Panc1 (cell line): Measurements from ENCODE around the gene KLK14. TPM values are rescaled to one million over a fixed set of nuclear protein-coding genes. Genes with fewer than 3 reads are reported as not detected.

Experiments
- ATAC-seq: fragments of 200-7000 bp; cut with Tn5 transposase; 2 replicates; pipeline ENCODE4 v1.9.1; 2020; ENCODE audit warnings: mild to moderate bottlenecking, moderate library complexity
- BruUV-seq: library from RNA; stranded (reverse); fragments of 400-500 nt; replicated peaks from 2 replicates; lab custom pipeline; 2021; lab: Mats Ljungman, UMichigan
- CTCF ChIA-PET: fragments of 300-600 bp; sonication (Branson Sonifier 250); formaldehyde crosslinking; loops from one replicate; lab custom pipeline; 2022; ENCODE audit warnings: antibody characterized with exemption; lab: Charles Lee
- POLR2A ChIA-PET: fragments of 300-600 bp; sonication (Branson Sonifier 250); formaldehyde crosslinking; loops from one replicate; lab custom pipeline; 2022; ENCODE audit warnings: antibody characterized with exemption; lab: Charles Lee
- DNase-seq: peaks from one replicate; pipeline ENCODE4 v3.0.0-alpha.2; 2010; ENCODE audit warnings: low read depth, low spot score
- H3K27ac ChIP-seq: 2 replicates; pipeline ENCODE4 v1.5.1; 2011; ENCODE audit warnings: mild to moderate bottlenecking, low read length, inconsistent platforms
- H3K27me3 ChIP-seq: fragments of 200-500 bp; sonication (Bioruptor generic); 2 replicates; pipeline ENCODE4 v1.6.0; 2014; ENCODE audit warnings: low read length, inconsistent platforms; ENCODE audit not compliant: control insufficient read depth, insufficient read depth
- H3K36me3 ChIP-seq: fragments of 200-500 bp; sonication (Bioruptor generic); 2 replicates; pipeline ENCODE4 v1.5.1; 2014; ENCODE audit warnings: inconsistent platforms, mild to moderate bottlenecking, low read length, moderate library complexity; ENCODE audit not compliant: control insufficient read depth, insufficient read depth
- H3K4me1 ChIP-seq: 2 replicates; pipeline ENCODE4 v1.5.1; 2011; ENCODE audit warnings: inconsistent platforms, mild to moderate bottlenecking, low read length, moderate library complexity; ENCODE audit not compliant: control insufficient read depth, insufficient read depth
- H3K4me3 ChIP-seq, 2 experiments: 2 replicates each; pipeline ENCODE4 v1.5.1; 2011 to 2012; ENCODE audit warnings: low read depth in 2 of 2, low read length in 2 of 2, mild to moderate bottlenecking in 2 of 2, inconsistent platforms in 1 of 2, moderate library complexity in 1 of 2
- H3K9me3 ChIP-seq: fragments of 200-500 bp; sonication (Bioruptor generic); 2 replicates; pipeline ENCODE4 v1.5.1; 2014; ENCODE audit warnings: low read depth, mild to moderate bottlenecking, inconsistent platforms, low read length, moderate library complexity; ENCODE audit not compliant: control insufficient read depth, insufficient read depth
- POLR2AphosphoS5 ChIP-seq: IDR thresholded peaks from 2 replicates; pipeline ENCODE4 v1.6.1; 2012; ENCODE audit warnings: mild to moderate bottlenecking, low read depth, low read length, moderate library complexity
- SIN3A ChIP-seq: IDR thresholded peaks from 2 replicates; pipeline ENCODE4 v1.6.1; 2012; ENCODE audit warnings: low read depth, mild to moderate bottlenecking, low read length, moderate library complexity, borderline replicate concordance; ENCODE audit not compliant: insufficient read depth
- TCF7L2 ChIP-seq: IDR thresholded peaks from 2 replicates; pipeline ENCODE4 v1.6.1; 2011; ENCODE audit warnings: mild to moderate bottlenecking, low read depth, low read length, inconsistent platforms
- in situ Hi-C: cut with HindIII; loops from 2 replicates; pipeline ENCODE4 v1.10.0; 2016; ENCODE audit warnings: low sequenced_read_pairs, low pct_unique_long_range_greater_than_20kb
- intact Hi-C: fragments of 100-400 bp; cut with micrococcal nuclease; formaldehyde crosslinking; loops from one replicate; pipeline ENCODE4 v1.10.0; 2022; ENCODE audit not compliant: unreplicated experiment
- total RNA-seq: library from RNA; stranded (reverse); gene quantifications from one replicate; pipeline ENCODE4 v1.2.1, GENCODE V29; 2021; ENCODE audit not compliant: unreplicated experiment
- TF ChIP-seq, protein P1 (sequence below), 2 experiments: IDR thresholded peaks; 2 replicates each; pipeline ENCODE4 v1.6.1; 2011 to 2012; ENCODE audit warnings: low read depth in 2 of 2, control low read depth in 1 of 2, low read length in 1 of 2, mild to moderate bottlenecking in 1 of 2, moderate library complexity in 1 of 2; ENCODE audit not compliant: insufficient read depth in 1 of 2
- TF ChIP-seq, protein P2 (sequence below): fragments of 450-650 bp; IDR thresholded peaks from 2 replicates; pipeline ENCODE4 v1.5.1; 2017; ENCODE audit warnings: mild to moderate bottlenecking

Gene KLK14
- total RNA-seq, 1 experiment from 2014 or later = not detected

DNA sequence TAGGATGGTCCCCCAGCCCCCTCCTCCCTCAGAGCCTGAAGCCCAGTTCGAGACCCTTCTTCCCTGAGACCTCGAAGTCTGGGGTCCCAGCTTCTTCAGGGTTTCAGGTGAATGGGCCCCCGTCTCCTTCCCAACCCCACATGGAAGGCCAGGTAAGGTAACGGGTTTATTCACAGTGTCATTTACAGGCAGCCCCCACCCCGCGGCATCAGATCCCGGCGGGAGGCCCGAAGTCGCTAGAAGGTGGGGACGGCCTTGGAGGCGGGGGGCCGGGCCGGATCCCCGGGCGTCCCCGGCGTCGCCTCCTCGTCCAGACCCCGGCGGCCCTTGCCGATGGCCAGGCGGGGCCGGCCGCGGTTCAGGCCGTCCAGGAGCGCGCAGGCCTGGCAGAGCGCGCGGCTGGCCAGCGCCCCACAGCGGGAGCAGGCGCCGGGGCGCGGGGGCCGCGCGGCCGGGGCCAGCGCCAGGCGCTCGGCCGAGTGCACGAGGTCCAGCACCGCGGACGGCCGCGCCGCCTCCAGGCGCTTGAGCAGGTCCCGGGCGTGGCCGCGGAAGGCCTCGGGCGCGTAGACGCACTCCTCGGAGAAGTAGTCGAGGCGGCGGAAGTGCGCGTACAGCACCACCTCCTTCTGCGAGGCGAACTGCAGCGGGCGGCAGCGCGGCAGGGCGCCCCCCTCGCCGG, 15.8 kb upstream of the KLK14 start:
- CTCF ChIA-PET = no interaction called here
- POLR2A ChIA-PET = no interaction called here
- no TSS peak for BruUV-seq
- no peaks in the 10 kb centered on the region for H3K27me3 ChIP-seq
- no peak for DNase-seq
- ATAC-seq = no peak
- no peaks in the 10 kb centered on the region for H3K9me3 ChIP-seq
- no peaks in the 10 kb centered on the region for H3K4me1 ChIP-seq
- in situ Hi-C loops (no loop called here), intact Hi-C loops (loop anchor here (10.0 kb wide), 1 partner anchor 174 kb away; no protein-coding TSS in a partner anchor)
- H3K27ac ChIP-seq = no peak overlapping the region
- H3K4me3 ChIP-seq = no peak overlapping the region
- TF ChIP-seq, protein P1, sequence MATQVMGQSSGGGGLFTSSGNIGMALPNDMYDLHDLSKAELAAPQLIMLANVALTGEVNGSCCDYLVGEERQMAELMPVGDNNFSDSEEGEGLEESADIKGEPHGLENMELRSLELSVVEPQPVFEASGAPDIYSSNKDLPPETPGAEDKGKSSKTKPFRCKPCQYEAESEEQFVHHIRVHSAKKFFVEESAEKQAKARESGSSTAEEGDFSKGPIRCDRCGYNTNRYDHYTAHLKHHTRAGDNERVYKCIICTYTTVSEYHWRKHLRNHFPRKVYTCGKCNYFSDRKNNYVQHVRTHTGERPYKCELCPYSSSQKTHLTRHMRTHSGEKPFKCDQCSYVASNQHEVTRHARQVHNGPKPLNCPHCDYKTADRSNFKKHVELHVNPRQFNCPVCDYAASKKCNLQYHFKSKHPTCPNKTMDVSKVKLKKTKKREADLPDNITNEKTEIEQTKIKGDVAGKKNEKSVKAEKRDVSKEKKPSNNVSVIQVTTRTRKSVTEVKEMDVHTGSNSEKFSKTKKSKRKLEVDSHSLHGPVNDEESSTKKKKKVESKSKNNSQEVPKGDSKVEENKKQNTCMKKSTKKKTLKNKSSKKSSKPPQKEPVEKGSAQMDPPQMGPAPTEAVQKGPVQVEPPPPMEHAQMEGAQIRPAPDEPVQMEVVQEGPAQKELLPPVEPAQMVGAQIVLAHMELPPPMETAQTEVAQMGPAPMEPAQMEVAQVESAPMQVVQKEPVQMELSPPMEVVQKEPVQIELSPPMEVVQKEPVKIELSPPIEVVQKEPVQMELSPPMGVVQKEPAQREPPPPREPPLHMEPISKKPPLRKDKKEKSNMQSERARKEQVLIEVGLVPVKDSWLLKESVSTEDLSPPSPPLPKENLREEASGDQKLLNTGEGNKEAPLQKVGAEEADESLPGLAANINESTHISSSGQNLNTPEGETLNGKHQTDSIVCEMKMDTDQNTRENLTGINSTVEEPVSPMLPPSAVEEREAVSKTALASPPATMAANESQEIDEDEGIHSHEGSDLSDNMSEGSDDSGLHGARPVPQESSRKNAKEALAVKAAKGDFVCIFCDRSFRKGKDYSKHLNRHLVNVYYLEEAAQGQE (IDR thresholded peaks at IDR 0.05; ENCODE audit: insufficient read depth in 1 of 2, low read depth in 2 of 2, low read length in 1 of 2) = no peak
- TF ChIP-seq, protein P2, sequence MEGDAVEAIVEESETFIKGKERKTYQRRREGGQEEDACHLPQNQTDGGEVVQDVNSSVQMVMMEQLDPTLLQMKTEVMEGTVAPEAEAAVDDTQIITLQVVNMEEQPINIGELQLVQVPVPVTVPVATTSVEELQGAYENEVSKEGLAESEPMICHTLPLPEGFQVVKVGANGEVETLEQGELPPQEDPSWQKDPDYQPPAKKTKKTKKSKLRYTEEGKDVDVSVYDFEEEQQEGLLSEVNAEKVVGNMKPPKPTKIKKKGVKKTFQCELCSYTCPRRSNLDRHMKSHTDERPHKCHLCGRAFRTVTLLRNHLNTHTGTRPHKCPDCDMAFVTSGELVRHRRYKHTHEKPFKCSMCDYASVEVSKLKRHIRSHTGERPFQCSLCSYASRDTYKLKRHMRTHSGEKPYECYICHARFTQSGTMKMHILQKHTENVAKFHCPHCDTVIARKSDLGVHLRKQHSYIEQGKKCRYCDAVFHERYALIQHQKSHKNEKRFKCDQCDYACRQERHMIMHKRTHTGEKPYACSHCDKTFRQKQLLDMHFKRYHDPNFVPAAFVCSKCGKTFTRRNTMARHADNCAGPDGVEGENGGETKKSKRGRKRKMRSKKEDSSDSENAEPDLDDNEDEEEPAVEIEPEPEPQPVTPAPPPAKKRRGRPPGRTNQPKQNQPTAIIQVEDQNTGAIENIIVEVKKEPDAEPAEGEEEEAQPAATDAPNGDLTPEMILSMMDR = no peak
- TF ChIP-seq POLR2AphosphoS5 (no peak), SIN3A (no peak), TCF7L2 (no peak)
- no peaks in the 10 kb centered on the region for H3K36me3 ChIP-seq

DNA sequence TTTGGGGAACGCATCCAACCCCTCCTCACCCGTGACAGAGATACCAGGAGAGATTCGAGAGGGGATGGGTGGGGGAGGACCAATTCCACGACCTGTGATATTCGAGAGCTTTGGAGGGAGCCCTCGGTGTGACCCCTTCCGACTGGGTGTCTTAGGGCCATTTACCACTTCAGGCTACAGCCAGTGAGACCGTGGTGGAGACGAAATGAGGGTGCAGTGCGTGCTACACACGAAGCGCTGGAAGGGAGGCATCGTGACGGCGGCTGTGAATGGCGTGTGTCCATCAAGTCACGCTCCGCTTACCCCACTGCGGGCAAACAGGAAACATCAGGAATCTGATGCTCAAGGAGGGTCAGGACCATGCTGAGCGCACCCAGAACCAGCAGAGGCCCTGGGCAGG, 15.1 kb upstream of the KLK14 start:
- CTCF ChIA-PET = no interaction called here
- POLR2A ChIA-PET = no interaction called here
- Histone ChIP-seq H3K4me3 (no peak overlapping the region), H3K4me1 (no peaks in the 10 kb centered on the region), H3K27me3 (no peaks in the 10 kb centered on the region), H3K36me3 (no peaks in the 10 kb centered on the region), H3K9me3 (no peaks in the 10 kb centered on the region), H3K27ac (no peak overlapping the region)
- ATAC-seq (no peak), DNase-seq (no peak)
- intact Hi-C loops = loop anchor here (10.0 kb wide), 1 partner anchor 173 kb away; no protein-coding TSS in a partner anchor
- TF ChIP-seq, protein P1 (IDR thresholded peaks at IDR 0.05; ENCODE audit: insufficient read depth in 1 of 2, low read depth in 2 of 2, low read length in 1 of 2) = no peak
- TF ChIP-seq TCF7L2 (no peak), SIN3A (no peak), POLR2AphosphoS5 (no peak)
- TF ChIP-seq, protein P2 = no peak
- in situ Hi-C loops = no loop called here
- BruUV-seq = no TSS peak
